H1 (cell line): ENCODE measurements around the gene WDR26. TPM values are rescaled to one million over a fixed set of nuclear protein-coding genes. Genes with fewer than 3 reads are reported as not detected.
A peak's percentile ranks its signal among the peaks of the same experiment; 100 is the strongest.

Source experiments
- CTCF ChIA-PET: fragments of 300-600 bp; sonication (Branson Sonifier 250); formaldehyde crosslinking; loops from one replicate; lab custom pipeline; 2021; ENCODE audit not compliant: partially characterized antibody; lab: Charles Lee
- POLR2A ChIA-PET: fragments of 300-600 bp; sonication (Branson Sonifier 250); formaldehyde crosslinking; loops from one replicate; lab custom pipeline; 2021; ENCODE audit warnings: inconsistent platforms; ENCODE audit not compliant: partially characterized antibody; lab: Charles Lee
- DNase-seq, 2 experiments: peaks; one replicate each; pipeline versions ENCODE4 v3.0.0 to v3.0.0-alpha.2; 2010 to 2022; ENCODE audit warnings: low spot score in 2 of 2, low read depth in 1 of 2, mixed read lengths in 1 of 2
- FAIRE-seq: peaks from 2 replicates; lab custom pipeline; 2011; peaks lifted over from hg19 to GRCh38; lab: Jason Lieb, UNC
- H2AFZ ChIP-seq: 2 replicates; pipeline ENCODE4 v1.8.1; 2012; ENCODE audit warnings: low read length, inconsistent platforms
- H2AK5ac ChIP-seq: 2 replicates; pipeline ENCODE4 v1.6.1; 2013; ENCODE audit warnings: low read depth, low read length
- H2BK120ac ChIP-seq: replicated peaks from 2 replicates; pipeline ENCODE3; 2013; ENCODE audit warnings: low read depth, low read length, inconsistent platforms
- H2BK12ac ChIP-seq: 2 replicates; pipeline ENCODE4 v1.6.1; 2013; ENCODE audit warnings: low read depth, low read length
- H2BK15ac ChIP-seq: 2 replicates; pipeline ENCODE4 v1.6.1; 2013; ENCODE audit warnings: low read length
- H2BK20ac ChIP-seq: 2 replicates; pipeline ENCODE4 v1.6.1; 2013; ENCODE audit warnings: low read length
- H2BK5ac ChIP-seq: 2 replicates; pipeline ENCODE4 v1.6.1; 2013; ENCODE audit warnings: low read depth, low read length
- H3K14ac ChIP-seq: 2 replicates; pipeline ENCODE4 v1.6.1; 2013; ENCODE audit warnings: inconsistent platforms; ENCODE audit not compliant: insufficient read length
- H3K18ac ChIP-seq: 2 replicates; pipeline ENCODE4 v1.6.1; 2013; ENCODE audit warnings: low read length; ENCODE audit errors: extremely low read depth
- H3K23ac ChIP-seq: 2 replicates; pipeline ENCODE4 v1.6.1; 2013; ENCODE audit warnings: inconsistent platforms; ENCODE audit not compliant: insufficient read length
- H3K23me2 ChIP-seq: 2 replicates; pipeline ENCODE4 v1.6.1; 2013; ENCODE audit warnings: low read depth, low read length
- H3K27ac ChIP-seq: 2 replicates; pipeline ENCODE4 v1.6.1; 2011; ENCODE audit warnings: low read depth, low read length, inconsistent platforms
- H3K27me3 ChIP-seq, 4 experiments: replicated peaks in 1 of 4; 1 replicate in 1 of 4; 2 replicates in 3 of 4; pipeline versions ENCODE4 v1.6.1 to v1.8.1; 2011 to 2013; ENCODE audit warnings: low read length in 3 of 4, mild to moderate bottlenecking in 3 of 4, inconsistent platforms in 2 of 4, mixed read lengths in 2 of 4, moderate library complexity in 1 of 4; ENCODE audit not compliant: control insufficient read depth in 3 of 4, insufficient read depth in 3 of 4; ENCODE audit errors: extremely low read depth in 1 of 4
- H3K36me3 ChIP-seq, 4 experiments: 2 replicates each; pipeline versions ENCODE4 v1.6.1 to v1.8.1; 2011 to 2013; ENCODE audit warnings: mild to moderate bottlenecking in 4 of 4, low read length in 3 of 4, moderate library complexity in 2 of 4, control low read depth in 1 of 4, inconsistent platforms in 1 of 4; ENCODE audit not compliant: insufficient read depth in 4 of 4, control insufficient read depth in 2 of 4
- H3K4ac ChIP-seq: replicated peaks from 2 replicates; pipeline ENCODE3; 2013; ENCODE audit warnings: low read length, low read depth, mixed read lengths, inconsistent platforms; ENCODE audit not compliant: insufficient read length
- H3K4me1 ChIP-seq, 4 experiments: replicated peaks in 1 of 4; 1 replicate in 1 of 4; 2 replicates in 3 of 4; pipeline versions ENCODE4 v1.6.1 to v1.8.1; 2011 to 2013; ENCODE audit warnings: low read length in 3 of 4, inconsistent platforms in 2 of 4, mixed read lengths in 1 of 4; ENCODE audit not compliant: insufficient read depth in 4 of 4, control insufficient read depth in 3 of 4
- H3K4me2 ChIP-seq, 2 experiments: 2 replicates each; pipeline versions ENCODE4 v1.6.1 to v1.8.1; 2011 to 2013; ENCODE audit warnings: low read depth in 2 of 2, low read length in 2 of 2, control low read depth in 1 of 2, inconsistent platforms in 1 of 2, mild to moderate bottlenecking in 1 of 2; ENCODE audit not compliant: insufficient read depth in 1 of 2
- H3K4me3 ChIP-seq, 4 experiments: fragments of 200-600, 300-600 bp in 1 of 4; sonication (generic), shearing (Covaris generic), sonication (Bioruptor Twin) in 1 of 4; 2 replicates each; pipeline versions ENCODE4 v1.5.1 to v1.8.1; 2011 to 2016; ENCODE audit warnings: low read length in 4 of 4, low read depth in 3 of 4, control low read depth in 2 of 4, inconsistent platforms in 2 of 4, mild to moderate bottlenecking in 2 of 4, mixed read lengths in 1 of 4, moderate library complexity in 1 of 4; ENCODE audit not compliant: insufficient read depth in 2 of 4; ENCODE audit errors: extremely low read depth in 1 of 4
- H3K56ac ChIP-seq: replicated peaks from 2 replicates; pipeline ENCODE3; 2013; ENCODE audit warnings: low read depth, mild to moderate bottlenecking, mixed read lengths, low read length, inconsistent platforms; ENCODE audit not compliant: insufficient read length
- H3K79me1 ChIP-seq: 2 replicates; pipeline ENCODE4 v1.6.1; 2013; ENCODE audit warnings: low read depth, low read length, control low read depth
- H3K79me2 ChIP-seq, 2 experiments: 2 replicates each; pipeline versions ENCODE4 v1.6.1 to v1.8.1; 2012 to 2013; ENCODE audit warnings: low read length in 2 of 2, mild to moderate bottlenecking in 2 of 2, inconsistent platforms in 1 of 2; ENCODE audit not compliant: insufficient read depth in 2 of 2, control insufficient read depth in 1 of 2
- H3K9ac ChIP-seq, 4 experiments: replicated peaks in 1 of 4; 1 replicate in 1 of 4; 2 replicates in 3 of 4; pipeline versions ENCODE4 v1.6.1 to v1.8.1; 2011 to 2013; ENCODE audit warnings: low read depth in 3 of 4, low read length in 3 of 4, control low read depth in 2 of 4, mild to moderate bottlenecking in 2 of 4, moderate library complexity in 2 of 4, inconsistent platforms in 1 of 4; ENCODE audit errors: extremely low read depth in 1 of 4
- H3K9me3 ChIP-seq, 2 experiments: 2 replicates each; pipeline versions ENCODE4 v1.6.1 to v1.8.1; 2012 to 2013; ENCODE audit warnings: mild to moderate bottlenecking in 2 of 2, moderate library complexity in 2 of 2, control low read depth in 1 of 2, inconsistent platforms in 1 of 2, low read depth in 1 of 2, low read length in 1 of 2, mixed read lengths in 1 of 2; ENCODE audit not compliant: insufficient read depth in 2 of 2
- H4K20me1 ChIP-seq, 2 experiments: replicated peaks in 1 of 2; 2 replicates each; pipeline versions ENCODE3 to v1.8.1; 2011 to 2013; ENCODE audit warnings: inconsistent platforms in 2 of 2, low read length in 2 of 2, mild to moderate bottlenecking in 1 of 2; ENCODE audit not compliant: insufficient read depth in 2 of 2, control insufficient read depth in 1 of 2
- H4K5ac ChIP-seq: 2 replicates; pipeline ENCODE4 v1.6.1; 2013; ENCODE audit warnings: low read length, low read depth, mixed read lengths, inconsistent platforms; ENCODE audit not compliant: insufficient read length
- H4K8ac ChIP-seq: 2 replicates; pipeline ENCODE4 v1.8.0; 2013; ENCODE audit warnings: mild to moderate bottlenecking, moderate library complexity, low read length, inconsistent platforms; ENCODE audit not compliant: insufficient read depth; ENCODE audit errors: extremely low read depth
- H4K91ac ChIP-seq: replicated peaks from 2 replicates; pipeline ENCODE3; 2013; ENCODE audit warnings: low read length, mixed read lengths, inconsistent platforms; ENCODE audit not compliant: insufficient read length
- NRF1 ChIP-seq: IDR thresholded peaks from 2 replicates; pipeline ENCODE4 v1.6.1; 2011; ENCODE audit warnings: mild to moderate bottlenecking, low read depth, low read length, improper control_type of control experiment
- POLR2A ChIP-seq, 2 experiments: IDR thresholded peaks; 1 replicate in 1 of 2; 2 replicates in 1 of 2; pipeline ENCODE4 v1.6.1; 2011; ENCODE audit warnings: low read depth in 2 of 2, low read length in 2 of 2, mild to moderate bottlenecking in 2 of 2; ENCODE audit errors: control extremely low read depth in 1 of 2
- SIN3A ChIP-seq, 2 experiments: IDR thresholded peaks in 1 of 2; conservative IDR thresholded peaks in 1 of 2; 2 replicates each; pipeline ENCODE4 v1.6.1; 2011 to 2012; ENCODE audit warnings: low read length in 2 of 2, improper control_type of control experiment in 1 of 2, low read depth in 1 of 2, mild to moderate bottlenecking in 1 of 2
- TCF12 ChIP-seq: IDR thresholded peaks from 2 replicates; pipeline ENCODE4 v1.6.1; 2011; ENCODE audit warnings: low read depth, mild to moderate bottlenecking, low read length
- WGBS, 2 experiments: shearing (Covaris generic) in 1 of 2; methylation state at CpG; one replicate each; pipeline versions ENCODE4 v1.1.6 to v1.1.7; 2013 to 2015; ENCODE audit warnings: low lambda C conversion rate in 2 of 2, mixed read lengths in 2 of 2, inconsistent platforms in 1 of 2, low coverage in 1 of 2, missing lambda C conversion rate in 1 of 2; ENCODE audit not compliant: insufficient replicate concordance in 2 of 2, insufficient coverage in 1 of 2, insufficient read length in 1 of 2; ENCODE audit errors: extremely low coverage in 1 of 2, missing lambda C conversion rate in 1 of 2; 5-methylcytosine and 5-hydroxymethylcytosine counted together
- polyA plus RNA-seq, 7 experiments: library from polyadenylated mRNA; depleted of rRNA in 3 of 7; stranded (reverse) in 5 of 7; unstranded in 2 of 7; fragments of >200 nt in 5 of 7; fragments of 200-250 nt in 2 of 7; gene quantifications; 1 replicate in 5 of 7; 2 replicates in 1 of 7; 4 replicates in 1 of 7; pipeline versions ENCODE4 v1.2.1 to v1.2.3, GENCODE V29; 2011 to 2013; ENCODE audit warnings: missing spikeins in 2 of 7, mixed read lengths in 2 of 7
- total RNA-seq: library from RNA; stranded (reverse); fragmentation: NEBNext Ultra II Directional; extraction: Animal tissue kit (Norgen Biotek cat#: 25700); gene quantifications from 2 replicates; pipeline ENCODE4 v1.2.1, GENCODE V29; 2021

The WDR26 gene
- total and polyA plus RNA-seq, 2 of the 8 experiments (the other 6 are each of a cell fraction or from before 2014, with no cell fraction given) = 18.0 to 72.5 TPM

- H4K8ac ChIP-seq = no peak overlapping the region
- no peak overlapping the region for H3K27ac ChIP-seq
- CTCF ChIA-PET = interaction anchor here (1.5 to 1.7 kb wide), 2 partner anchors 21 to 81 kb away, joined by 4 to 5 read pairs; no protein-coding TSS in a partner anchor
These were observed 1.4 kb downstream of the WDR26 start for GRCh38 chr1:224433041-224433691.

More at GRCh38 chr1:224433041-224433691, 1.4 kb downstream of the WDR26 start:
- no peaks in the 10 kb centered on the region for H3K79me1 ChIP-seq
- peaks cover 19 to 61% of the 10 kb centered on the region in 2 experiments for H3K79me2 ChIP-seq
- H2BK15ac ChIP-seq = no peak overlapping the region
- no peak overlapping the region for H2AFZ ChIP-seq
- FAIRE-seq (no peak), DNase-seq (no peak)
- no peak overlapping the region for H2BK20ac ChIP-seq
- H3K18ac ChIP-seq = no peak overlapping the region; the same call in 1 of the 2 replicates
- H2BK120ac ChIP-seq = no peak overlapping the region
- no peak overlapping the region for H3K14ac ChIP-seq
- peaks cover 0 to 38% (median 9%) of the 10 kb centered on the region in 4 experiments; a peak in 7 of 8 replicates for H3K36me3 ChIP-seq
- peak overlapping the region; percentile 37 to 93 (median 83) for H3K4me3 ChIP-seq
- WGBS, 2 experiments = 9% methylated on average over 14 of the region's 19 CpGs; no CpG with 5 or more reads in 1 of the 2 experiments
- H3K9ac ChIP-seq = peak overlapping the region in 3 of 4 experiments; percentile 66 to 71 (median 70); a peak in 3 of 7 replicates
- H3K4me2 ChIP-seq = peak overlapping the region; percentile 86 to 88
- no peak overlapping the region for H3K4ac ChIP-seq
- peaks cover 11% of the 10 kb centered on the region for H3K23me2 ChIP-seq
- H2BK5ac ChIP-seq = 0 out of 2 replicates have a peak overlapping the region, but pooled peaks have one; percentile 19
- no peak overlapping the region for H2AK5ac ChIP-seq
- POLR2A ChIA-PET = interaction anchor here (0.9 to 3.8 kb wide), 14 partner anchors 8 to 111 kb away, joined by 3 to 15 read pairs (median 4); no protein-coding TSS in a partner anchor
- no peaks in the 10 kb centered on the region for H3K9me3 ChIP-seq
- no peak overlapping the region for H4K5ac ChIP-seq
- peaks cover 16% of the 10 kb centered on the region in 2 experiments for H4K20me1 ChIP-seq
- H3K4me1 ChIP-seq = peaks cover 0 to 12% (median 1%) of the 10 kb centered on the region in 4 experiments; a peak in 4 of 7 replicates
- TF ChIP-seq TCF12 = no peak
- 0 out of 4 replicates have a peak, but pooled peaks of 1 of the 2 experiments have one; percentile 9 for TF ChIP-seq SIN3A (conservative IDR thresholded peaks at IDR 0.05 in 1 of 2, IDR thresholded peaks at IDR 0.05 in 1 of 2; ENCODE audit: low read depth in 1 of 2, low read length in 2 of 2)
- TF ChIP-seq NRF1 = no peak
- no peak for TF ChIP-seq POLR2A (IDR thresholded peaks at IDR 0.05; ENCODE audit: control extremely low read depth in 1 of 2, low read depth in 2 of 2, low read length in 2 of 2)
- no peak overlapping the region for H3K56ac ChIP-seq
- no peaks in the 10 kb centered on the region for H3K27me3 ChIP-seq
- H3K23ac ChIP-seq = no peak overlapping the region
- H4K91ac ChIP-seq = no peak overlapping the region
- no peak overlapping the region for H2BK12ac ChIP-seq
